Fibroblast of lung (primary cell): ENCODE measurements around the gene YWHAG. TPM values are rescaled to one million over a fixed set of nuclear protein-coding genes. Genes with fewer than 3 reads are reported as not detected.
A peak's percentile ranks its signal among the peaks of the same experiment; 100 is the strongest.
"Not testable (repeated sequence)": the region's sequence is repeated elsewhere in the genome, so short reads cannot be mapped to it uniquely, and the experiment has no call there.

ENCODE experiments used
- DNase-seq, 2 donors: peaks; one replicate each; pipeline versions ENCODE4 v3.0.0 to v3.0.0-alpha.2; 2010; ENCODE audit warnings: low read depth in 2 of 2
- H2AFZ ChIP-seq: 2 replicates; pipeline ENCODE4 v1.5.1; 2012; ENCODE audit warnings: low read length, control low read depth, inconsistent platforms
- H3K27ac ChIP-seq: 2 replicates; pipeline ENCODE4 v1.5.1; 2011; ENCODE audit warnings: low read length, control low read depth; ENCODE audit not compliant: insufficient read depth
- H3K27me3 ChIP-seq: 2 replicates; pipeline ENCODE4 v1.5.1; 2011; ENCODE audit warnings: mild to moderate bottlenecking, low read length; ENCODE audit not compliant: control insufficient read depth, insufficient read depth
- H3K36me3 ChIP-seq: 2 replicates; pipeline ENCODE4 v1.5.1; 2011; ENCODE audit warnings: low read length; ENCODE audit not compliant: control insufficient read depth, insufficient read depth
- H3K4me1 ChIP-seq: 2 replicates; pipeline ENCODE4 v1.5.1; 2011; ENCODE audit warnings: low read length; ENCODE audit not compliant: control insufficient read depth, insufficient read depth; ENCODE audit errors: extremely low read depth
- H3K4me2 ChIP-seq: 2 replicates; pipeline ENCODE4 v1.5.1; 2011; ENCODE audit warnings: low read length, control low read depth; ENCODE audit not compliant: insufficient read depth; ENCODE audit errors: extremely low read depth
- H3K4me3 ChIP-seq, 4 experiments: fragments of 200-600 bp in 1 of 4; sonication (generic) in 1 of 4; replicated peaks in 1 of 4; 2 replicates each; pipeline ENCODE4 v1.5.1; 2011 to 2016; ENCODE audit warnings: low read length in 4 of 4, low read depth in 3 of 4, mild to moderate bottlenecking in 3 of 4, control low read depth in 2 of 4, inconsistent platforms in 1 of 4, mixed read lengths in 1 of 4; ENCODE audit not compliant: insufficient read depth in 1 of 4; ENCODE audit errors: control extremely low read depth in 1 of 4
- H3K79me2 ChIP-seq: 2 replicates; pipeline ENCODE4 v1.5.1; 2012; ENCODE audit warnings: mild to moderate bottlenecking, low read length, inconsistent platforms; ENCODE audit not compliant: control insufficient read depth, insufficient read depth
- H3K9ac ChIP-seq: 2 replicates; pipeline ENCODE4 v1.5.1; 2011; ENCODE audit warnings: mild to moderate bottlenecking, low read length, control low read depth; ENCODE audit not compliant: insufficient read depth
- H3K9me3 ChIP-seq: 2 replicates; pipeline ENCODE4 v1.5.1; 2012; ENCODE audit warnings: low read depth, low read length; ENCODE audit not compliant: control insufficient read depth, insufficient read depth
- H4K20me1 ChIP-seq: 2 replicates; pipeline ENCODE4 v1.5.1; 2011; ENCODE audit warnings: low read length; ENCODE audit not compliant: control insufficient read depth, insufficient read depth; ENCODE audit errors: extremely low read depth
- CTCF ChIP-seq, 2 donors: IDR thresholded peaks in 1 of 2; conservative IDR thresholded peaks in 1 of 2; 1 replicate in 1 of 2; 2 replicates in 1 of 2; pipeline ENCODE4 v1.5.1; 2011 to 2012; ENCODE audit warnings: low read length in 2 of 2, control low read depth in 1 of 2, inconsistent platforms in 1 of 2, low read depth in 1 of 2, mild to moderate bottlenecking in 1 of 2
- EZH2 ChIP-seq: IDR thresholded peaks from 2 replicates; pipeline ENCODE4 v1.5.1; 2012; ENCODE audit warnings: low read length, control low read depth, mild to moderate bottlenecking; ENCODE audit errors: missing control alignments
- polyA plus RNA-seq, 2 donors: library from polyadenylated mRNA; depleted of rRNA in 1 of 2; stranded (reverse) in 1 of 2; unstranded in 1 of 2; fragments of >200 nt; gene quantifications; 2 replicates each; pipeline ENCODE4 v1.2.1, GENCODE V29; 2011 to 2012; ENCODE audit warnings: missing spikeins in 1 of 2
- total RNA-seq: library from RNA; depleted of rRNA; stranded (reverse); fragments of >200 nt; gene quantifications from 2 replicates; pipeline ENCODE4 v1.2.1, GENCODE V29; 2014

The YWHAG gene
- total and polyA plus RNA-seq, 2 donors (not counting 1 experiment from before 2014, with no cell fraction given): 68.4 to 80.4 TPM

- H3K4me2 ChIP-seq: peak overlapping the region; percentile 23
- DNase-seq: peak; percentile 84 to 91
- no peaks in the 10 kb centered on the region for H3K36me3 ChIP-seq
- no peak overlapping the region for H3K27ac ChIP-seq
- H3K9ac ChIP-seq: no peak overlapping the region
- peaks cover 11% of the 10 kb centered on the region for H3K4me1 ChIP-seq
- peak overlapping the region; percentile 34 for H2AFZ ChIP-seq
- TF ChIP-seq CTCF (conservative IDR thresholded peaks at IDR 0.05 in 1 of 2, IDR thresholded peaks at IDR 0.05 in 1 of 2; ENCODE audit: low read depth in 1 of 2, low read length in 2 of 2): peak; percentile 100
- TF ChIP-seq EZH2: no peak
- H3K27me3 ChIP-seq: no peaks in the 10 kb centered on the region
- H3K79me2 ChIP-seq: no peaks in the 10 kb centered on the region
- H3K9me3 ChIP-seq: no peaks in the 10 kb centered on the region
- no peak overlapping the region for H3K4me3 ChIP-seq
- no peaks in the 10 kb centered on the region for H4K20me1 ChIP-seq
Measured at GRCh38 chr7:76314042-76314721, 44.6 kb downstream of the YWHAG start.

- H3K4me2 ChIP-seq, H3K27me3 ChIP-seq, H3K4me3 ChIP-seq, H3K9ac ChIP-seq, H2AFZ ChIP-seq, H3K36me3 ChIP-seq, DNase-seq, H3K4me1 ChIP-seq, H3K79me2 ChIP-seq, H3K27ac ChIP-seq, H4K20me1 ChIP-seq, H3K9me3 ChIP-seq: not testable (repeated sequence)
Measured at GRCh38 chr7:76311838-76312237, 47.0 kb downstream of the YWHAG start.

- Histone ChIP-seq H4K20me1 (no peaks in the 10 kb centered on the region), H3K79me2 (no peaks in the 10 kb centered on the region), H3K4me2 (no peak overlapping the region), H3K9me3 (no peaks in the 10 kb centered on the region), H3K4me3 (no peak overlapping the region), H3K27me3 (no peaks in the 10 kb centered on the region), H2AFZ (no peak overlapping the region), H3K36me3 (no peaks in the 10 kb centered on the region), H3K27ac (no peak overlapping the region), H3K9ac (no peak overlapping the region), H3K4me1 (peaks cover 2% of the 10 kb centered on the region)
- DNase-seq: no peak
- TF ChIP-seq CTCF (conservative IDR thresholded peaks at IDR 0.05 in 1 of 2, IDR thresholded peaks at IDR 0.05 in 1 of 2; ENCODE audit: low read depth in 1 of 2, low read length in 2 of 2) (no peak), EZH2 (no peak)
Measured at GRCh38 chr7:76310102-76310957, 48.5 kb downstream of the YWHAG start.

GRCh38 chr7:76309341-76310101 lies 49.3 kb downstream of the YWHAG start:
- H3K4me3 ChIP-seq, H3K79me2 ChIP-seq, H3K9ac ChIP-seq, H3K4me2 ChIP-seq, H3K36me3 ChIP-seq, H2AFZ ChIP-seq, H3K9me3 ChIP-seq, H4K20me1 ChIP-seq, H3K4me1 ChIP-seq, H3K27me3 ChIP-seq, H3K27ac ChIP-seq, DNase-seq: not testable (repeated sequence)

- H3K36me3 ChIP-seq, H3K4me1 ChIP-seq, H3K27ac ChIP-seq, DNase-seq, H3K27me3 ChIP-seq, H3K9me3 ChIP-seq, H3K79me2 ChIP-seq, H3K4me2 ChIP-seq, H2AFZ ChIP-seq, H3K4me3 ChIP-seq, H4K20me1 ChIP-seq, H3K9ac ChIP-seq: not testable (repeated sequence)
Measured at GRCh38 chr7:76308874-76309273, 49.9 kb downstream of the YWHAG start.
